ENCODE results near the gene ZNF683.
A peak's percentile ranks its signal among the peaks of the same experiment; 100 is the strongest.

ZNF683 gene

GRCh38 chr1:26353210-26353859, 19.2 kb downstream of the ZNF683 start:
- DNase-seq (ENCODE audit: low read depth, low spot score), result no peak
- in situ Hi-C loops (cut with HindIII; ENCODE audit: low sequenced_read_pairs), result no loop called here
- TF ChIP-seq CTCF (IDR thresholded peaks at IDR 0.05; ENCODE audit: low read depth, low read length), result no peak
- no peak overlapping the region for H3K4me3 ChIP-seq (ENCODE audit: low read depth, low read length)

GRCh38 chr1:26352338-26352679, 20.2 kb downstream of the ZNF683 start:
- in situ Hi-C loops (cut with HindIII; ENCODE audit: low sequenced_read_pairs), result no loop called here
- TF ChIP-seq CTCF (IDR thresholded peaks at IDR 0.05; ENCODE audit: low read depth, low read length), result no peak
- no peak for DNase-seq (ENCODE audit: low read depth, low spot score)

GRCh38 chr1:26351590-26352337, 20.8 kb downstream of the ZNF683 start:
- peak; percentile 31 for DNase-seq (ENCODE audit: low read depth, low spot score)
- H3K4me3 ChIP-seq (ENCODE audit: low read depth, low read length), result no peak overlapping the region
- TF ChIP-seq CTCF (IDR thresholded peaks at IDR 0.05; ENCODE audit: low read depth, low read length), result no peak
- in situ Hi-C loops (cut with HindIII; ENCODE audit: low sequenced_read_pairs), result no loop called here

More at GRCh38 chr1:26352338-26352679, 20.2 kb downstream of the ZNF683 start:
- no peak overlapping the region for H3K4me3 ChIP-seq (ENCODE audit: low read depth, low read length)

- TF ChIP-seq CTCF (IDR thresholded peaks at IDR 0.05; ENCODE audit: low read depth, low read length), result no peak
- in situ Hi-C loops (cut with HindIII; ENCODE audit: low sequenced_read_pairs), result no loop called here
- no peak overlapping the region for H3K4me3 ChIP-seq (ENCODE audit: low read depth, low read length)
- DNase-seq (ENCODE audit: low read depth, low spot score), result peak; percentile 38
Measured at GRCh38 chr1:26350701-26351589, 21.6 kb downstream of the ZNF683 start.

GRCh38 chr1:26350343-26350700, 22.2 kb downstream of the ZNF683 start:
- DNase-seq (ENCODE audit: low read depth, low spot score), result no peak
- H3K4me3 ChIP-seq (ENCODE audit: low read depth, low read length), result no peak overlapping the region
- in situ Hi-C loops (cut with HindIII; ENCODE audit: low sequenced_read_pairs), result no loop called here
- TF ChIP-seq CTCF (IDR thresholded peaks at IDR 0.05; ENCODE audit: low read depth, low read length), result no peak

- no peak for TF ChIP-seq CTCF (IDR thresholded peaks at IDR 0.05; ENCODE audit: low read depth, low read length)
- in situ Hi-C loops (cut with HindIII; ENCODE audit: low sequenced_read_pairs), result no loop called here
- H3K4me3 ChIP-seq (ENCODE audit: low read depth, low read length), result no peak overlapping the region
- no peak for DNase-seq (ENCODE audit: low read depth, low spot score)
Measured at GRCh38 chr1:26349877-26350244, 22.7 kb downstream of the ZNF683 start.

All from astrocyte of the spinal cord (primary cell).